Esophagus muscularis mucosa (tissue), 4 donors: ENCODE data around the gene VKORC1L1.

Experiments used
- EP300 ChIP-seq: sonication (generic); formaldehyde crosslinking; IDR thresholded peaks from one replicate; pipeline ENCODE4 v1.6.1; 2017; ENCODE audit warnings: antibody characterized with exemption
- POLR2A ChIP-seq: fragments of 450-650 bp; IDR thresholded peaks from one replicate; pipeline ENCODE4 v1.6.1; 2017; ENCODE audit warnings: antibody characterized with exemption, moderate library complexity, mild to moderate bottlenecking, low read depth
- POLR2AphosphoS5 ChIP-seq, 2 donors: sonication (generic); formaldehyde crosslinking; IDR thresholded peaks; one replicate each; pipeline ENCODE4 v1.6.1; 2017; ENCODE audit warnings: antibody characterized with exemption in 2 of 2
- TF ChIP-seq, protein P1 (sequence below), 3 experiments: fragments of 200-600 bp in 2 of 3; fragments of 450-650 bp in 1 of 3; sonication (generic) in 2 of 3; IDR thresholded peaks; one replicate each; pipeline ENCODE4 v1.5.1; 2017 to 2019; ENCODE audit warnings: antibody characterized with exemption in 3 of 3, mild to moderate bottlenecking in 2 of 3, moderate library complexity in 1 of 3

DNA sequence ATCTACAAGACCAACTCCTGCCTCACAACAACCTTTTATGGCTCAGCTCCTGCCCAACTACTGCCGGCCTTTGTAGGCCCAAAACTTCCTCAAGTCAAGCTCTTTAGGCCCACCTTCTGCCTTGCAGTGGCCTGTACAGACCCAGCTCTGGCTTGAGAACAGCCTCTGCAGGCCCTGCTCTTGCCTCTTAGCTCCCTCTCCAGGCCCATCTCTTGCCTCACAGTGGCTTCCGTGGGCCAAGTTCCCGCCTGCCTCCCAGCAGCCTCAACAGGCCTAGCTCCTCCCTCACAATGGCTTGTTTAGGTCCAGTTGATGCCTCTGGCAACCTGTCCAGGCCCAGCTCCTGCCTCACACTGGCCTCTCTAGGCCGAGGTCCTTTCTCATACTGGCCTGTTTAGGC lies 32.4 kb upstream of the VKORC1L1 start:
- TF ChIP-seq POLR2A (no peak), EP300 (no peak), POLR2AphosphoS5 (IDR thresholded peaks at IDR 0.05) (no peak)
- TF ChIP-seq, protein P1, sequence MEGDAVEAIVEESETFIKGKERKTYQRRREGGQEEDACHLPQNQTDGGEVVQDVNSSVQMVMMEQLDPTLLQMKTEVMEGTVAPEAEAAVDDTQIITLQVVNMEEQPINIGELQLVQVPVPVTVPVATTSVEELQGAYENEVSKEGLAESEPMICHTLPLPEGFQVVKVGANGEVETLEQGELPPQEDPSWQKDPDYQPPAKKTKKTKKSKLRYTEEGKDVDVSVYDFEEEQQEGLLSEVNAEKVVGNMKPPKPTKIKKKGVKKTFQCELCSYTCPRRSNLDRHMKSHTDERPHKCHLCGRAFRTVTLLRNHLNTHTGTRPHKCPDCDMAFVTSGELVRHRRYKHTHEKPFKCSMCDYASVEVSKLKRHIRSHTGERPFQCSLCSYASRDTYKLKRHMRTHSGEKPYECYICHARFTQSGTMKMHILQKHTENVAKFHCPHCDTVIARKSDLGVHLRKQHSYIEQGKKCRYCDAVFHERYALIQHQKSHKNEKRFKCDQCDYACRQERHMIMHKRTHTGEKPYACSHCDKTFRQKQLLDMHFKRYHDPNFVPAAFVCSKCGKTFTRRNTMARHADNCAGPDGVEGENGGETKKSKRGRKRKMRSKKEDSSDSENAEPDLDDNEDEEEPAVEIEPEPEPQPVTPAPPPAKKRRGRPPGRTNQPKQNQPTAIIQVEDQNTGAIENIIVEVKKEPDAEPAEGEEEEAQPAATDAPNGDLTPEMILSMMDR (IDR thresholded peaks at IDR 0.05) = peak in 2 of 3 experiments; percentile 18 to 21
